Osteocyte (in vitro differentiated cells): ENCODE measurements around the gene ZNRF1. TPM values are rescaled to one million over a fixed set of nuclear protein-coding genes. Genes with fewer than 3 reads are reported as not detected.

Experiments
- DNase-seq: peaks from one replicate; pipeline ENCODE4 v3.0.0; 2021; ENCODE audit warnings: mixed read lengths; ENCODE audit not compliant: unreplicated experiment; ENCODE audit errors: extremely low spot score
- H3K27ac Mint-ChIP-seq: one replicate; pipeline ENCODE4 v1.8.0; 2021; ENCODE audit warnings: mild to moderate bottlenecking, mixed read lengths; ENCODE audit not compliant: unreplicated experiment
- H3K27me3 Mint-ChIP-seq: one replicate; pipeline ENCODE4 v1.8.0; 2021; ENCODE audit warnings: mixed read lengths; ENCODE audit not compliant: unreplicated experiment
- H3K36me3 Mint-ChIP-seq: one replicate; pipeline ENCODE4 v1.8.0; 2021; ENCODE audit warnings: mixed read lengths; ENCODE audit not compliant: unreplicated experiment
- H3K4me1 Mint-ChIP-seq: one replicate; pipeline ENCODE4 v1.8.0; 2021; ENCODE audit warnings: mixed read lengths; ENCODE audit not compliant: unreplicated experiment
- H3K4me3 Mint-ChIP-seq: one replicate; pipeline ENCODE4 v1.8.0; 2021; ENCODE audit warnings: mild to moderate bottlenecking, moderate library complexity, mixed read lengths; ENCODE audit not compliant: unreplicated experiment
- H3K9me3 Mint-ChIP-seq: one replicate; pipeline ENCODE4 v1.8.0; 2021; ENCODE audit warnings: mixed read lengths; ENCODE audit not compliant: unreplicated experiment
- total RNA-seq: library from RNA; stranded (reverse); gene quantifications from 2 replicates; pipeline ENCODE4 v1.2.1, GENCODE V29; 2021
- TF ChIP-seq, protein P1 (sequence below): fragments of 200-600 bp; sonication (generic); IDR thresholded peaks from 2 replicates; pipeline ENCODE4 v1.5.0; 2021; ENCODE audit warnings: antibody characterized with exemption, mild to moderate bottlenecking, moderate library complexity

The ZNRF1 gene
- total RNA-seq, 1 donor from 2014 or later = 32.1 TPM

DNA sequence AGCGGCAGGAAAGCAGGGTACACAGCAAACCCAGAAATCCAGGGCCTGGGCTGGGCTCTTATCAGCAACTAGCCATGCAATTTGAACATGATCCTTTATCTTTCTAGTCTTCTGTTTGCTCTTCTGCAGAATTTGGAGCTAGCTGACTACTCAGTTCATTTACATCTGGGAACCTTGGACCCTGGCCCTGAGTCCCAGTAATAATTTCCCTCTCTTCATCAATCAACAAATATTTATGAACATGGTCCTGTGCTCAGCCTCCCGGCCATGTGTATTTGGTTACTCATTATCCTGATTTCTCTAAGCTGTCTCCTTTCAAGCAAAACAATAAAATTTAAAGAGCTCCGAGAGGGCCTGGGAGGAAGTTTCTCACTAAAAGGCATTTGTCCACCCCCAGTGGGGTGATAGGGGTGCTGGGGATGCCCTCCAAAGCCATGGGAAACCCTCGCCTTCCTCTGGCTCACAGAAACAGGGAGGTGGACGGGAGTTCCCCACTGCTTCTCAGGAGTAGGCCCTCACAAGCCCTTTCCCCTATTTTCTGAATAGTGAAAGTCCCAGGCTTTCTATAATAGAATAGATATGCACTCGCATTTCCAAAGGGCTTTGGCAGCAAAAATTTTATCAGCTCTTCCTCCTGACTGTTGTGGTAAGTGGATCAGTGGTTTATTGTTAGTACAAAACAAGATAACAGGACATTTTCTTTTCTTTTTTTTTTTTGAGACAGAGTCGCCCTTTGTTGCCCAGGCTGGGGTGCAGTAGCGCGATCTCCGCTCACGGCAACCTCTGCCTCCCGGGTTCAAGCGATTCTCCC lies 7.0 kb upstream of the ZNRF1 start:
- Mint-ChIP-seq H3K36me3 (no peaks in the 10 kb centered on the region), H3K27ac (no peak overlapping the region), H3K4me1 (no peaks in the 10 kb centered on the region), H3K27me3 (peaks cover 3% of the 10 kb centered on the region), H3K9me3 (no peaks in the 10 kb centered on the region), H3K4me3 (no peak overlapping the region)
- TF ChIP-seq, protein P1, sequence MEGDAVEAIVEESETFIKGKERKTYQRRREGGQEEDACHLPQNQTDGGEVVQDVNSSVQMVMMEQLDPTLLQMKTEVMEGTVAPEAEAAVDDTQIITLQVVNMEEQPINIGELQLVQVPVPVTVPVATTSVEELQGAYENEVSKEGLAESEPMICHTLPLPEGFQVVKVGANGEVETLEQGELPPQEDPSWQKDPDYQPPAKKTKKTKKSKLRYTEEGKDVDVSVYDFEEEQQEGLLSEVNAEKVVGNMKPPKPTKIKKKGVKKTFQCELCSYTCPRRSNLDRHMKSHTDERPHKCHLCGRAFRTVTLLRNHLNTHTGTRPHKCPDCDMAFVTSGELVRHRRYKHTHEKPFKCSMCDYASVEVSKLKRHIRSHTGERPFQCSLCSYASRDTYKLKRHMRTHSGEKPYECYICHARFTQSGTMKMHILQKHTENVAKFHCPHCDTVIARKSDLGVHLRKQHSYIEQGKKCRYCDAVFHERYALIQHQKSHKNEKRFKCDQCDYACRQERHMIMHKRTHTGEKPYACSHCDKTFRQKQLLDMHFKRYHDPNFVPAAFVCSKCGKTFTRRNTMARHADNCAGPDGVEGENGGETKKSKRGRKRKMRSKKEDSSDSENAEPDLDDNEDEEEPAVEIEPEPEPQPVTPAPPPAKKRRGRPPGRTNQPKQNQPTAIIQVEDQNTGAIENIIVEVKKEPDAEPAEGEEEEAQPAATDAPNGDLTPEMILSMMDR = no peak
- no peak for DNase-seq

GRCh38 chr16:74995986-74996385 lies 2.8 kb upstream of the ZNRF1 start:
- no peak for DNase-seq
- TF ChIP-seq, protein P1 = no peak
- Mint-ChIP-seq H3K4me3 (no peak overlapping the region), H3K27me3 (peaks cover 6% of the 10 kb centered on the region), H3K27ac (no peak overlapping the region), H3K36me3 (no peaks in the 10 kb centered on the region), H3K4me1 (peaks cover 11% of the 10 kb centered on the region), H3K9me3 (no peaks in the 10 kb centered on the region)

DNA sequence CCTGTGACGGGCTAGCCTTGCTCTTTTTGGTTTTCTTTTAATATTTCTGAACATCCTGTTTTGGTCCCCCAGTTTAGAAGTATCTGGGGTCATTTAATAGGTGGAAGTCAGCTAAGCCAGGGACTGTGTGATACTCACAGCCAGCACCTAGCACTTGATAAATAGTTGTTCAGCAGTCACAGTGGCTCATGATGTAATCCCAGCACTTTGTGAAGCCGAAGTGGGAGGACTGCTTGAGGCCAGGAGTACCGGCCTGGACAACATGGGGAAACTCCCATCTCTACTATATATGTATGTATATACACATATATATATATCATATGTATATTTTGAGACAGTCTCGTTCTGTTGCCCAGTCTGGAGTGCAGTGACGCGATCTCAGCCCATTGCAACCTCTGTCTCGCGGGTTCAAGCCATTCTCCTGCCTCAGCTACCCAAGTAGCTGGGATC lies 1.8 kb upstream of the ZNRF1 start:
- H3K27ac Mint-ChIP-seq = no peak overlapping the region
- TF ChIP-seq, protein P1 = no peak
- no peak for DNase-seq
- peaks cover 20% of the 10 kb centered on the region for H3K4me1 Mint-ChIP-seq
- no peaks in the 10 kb centered on the region for H3K9me3 Mint-ChIP-seq
- H3K36me3 Mint-ChIP-seq = no peaks in the 10 kb centered on the region
- peaks cover 6% of the 10 kb centered on the region for H3K27me3 Mint-ChIP-seq
- no peak overlapping the region for H3K4me3 Mint-ChIP-seq

GRCh38 chr16:74999219-74999608 lies 390 bp downstream of the ZNRF1 start:
- Mint-ChIP-seq H3K36me3 (no peaks in the 10 kb centered on the region), H3K4me1 (peaks cover 26% of the 10 kb centered on the region), H3K27me3 (peaks cover 3% of the 10 kb centered on the region), H3K9me3 (no peaks in the 10 kb centered on the region), H3K4me3 (peak overlapping the region; percentile 91), H3K27ac (peak overlapping the region; percentile 54)
- DNase-seq = no peak
- TF ChIP-seq, protein P1 = no peak

DNA sequence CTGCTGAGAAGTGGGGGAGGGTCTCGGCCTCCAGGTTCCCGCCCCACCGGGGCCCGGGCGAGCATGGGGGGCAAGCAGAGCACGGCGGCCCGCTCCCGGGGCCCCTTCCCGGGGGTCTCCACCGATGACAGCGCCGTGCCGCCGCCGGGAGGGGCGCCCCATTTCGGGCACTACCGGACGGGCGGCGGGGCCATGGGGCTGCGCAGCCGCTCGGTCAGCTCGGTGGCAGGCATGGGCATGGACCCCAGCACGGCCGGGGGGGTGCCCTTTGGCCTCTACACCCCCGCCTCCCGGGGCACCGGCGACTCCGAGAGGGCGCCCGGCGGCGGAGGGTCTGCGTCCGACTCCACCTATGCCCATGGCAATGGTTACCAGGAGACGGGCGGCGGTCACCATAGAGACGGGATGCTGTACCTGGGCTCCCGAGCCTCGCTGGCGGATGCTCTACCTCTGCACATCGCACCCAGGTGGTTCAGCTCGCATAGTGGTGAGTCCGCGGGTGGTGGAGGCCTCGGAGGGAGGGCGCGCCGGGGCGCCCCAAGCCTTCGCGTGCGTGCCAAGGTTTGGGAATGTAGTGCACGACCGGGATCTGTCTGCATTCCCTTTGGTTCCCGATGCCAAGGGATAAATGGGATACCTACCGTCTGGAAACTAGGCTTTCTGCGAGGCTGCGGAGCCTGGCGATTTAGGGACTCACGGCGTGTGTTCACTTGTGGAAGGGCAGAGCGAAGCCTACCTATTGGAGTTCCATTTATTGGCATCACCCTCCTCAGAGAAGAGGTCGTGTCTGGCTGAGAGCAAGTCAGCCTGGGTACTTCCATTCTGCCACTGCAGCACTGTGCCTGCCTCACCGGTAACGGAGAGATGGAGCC lies 1.0 kb downstream of the ZNRF1 start:
- peaks cover 26% of the 10 kb centered on the region for H3K4me1 Mint-ChIP-seq
- DNase-seq = no peak
- H3K27me3 Mint-ChIP-seq = peaks cover 3% of the 10 kb centered on the region
- no peaks in the 10 kb centered on the region for H3K36me3 Mint-ChIP-seq
- peak overlapping the region; percentile 91 for H3K4me3 Mint-ChIP-seq
- H3K27ac Mint-ChIP-seq = peak overlapping the region; percentile 85
- H3K9me3 Mint-ChIP-seq = no peaks in the 10 kb centered on the region
- TF ChIP-seq, protein P1 = peak; percentile 16
